ENCODE data around the gene DGCR6L. TPM values are rescaled to one million over a fixed set of nuclear protein-coding genes. Genes with fewer than 3 reads are reported as not detected.
"Not testable (repeated sequence)": the region's sequence is repeated elsewhere in the genome, so short reads cannot be mapped to it uniquely, and the experiment has no call there.

The DGCR6L gene
- total and polyA plus RNA-seq, 2 of the 4 experiments (the other 2 are of a cell fraction) = 65.4 to 80.4 TPM

GRCh38 chr22:20357967-20358366 is 38.1 kb upstream of the DGCR6L start:
- H3K4me1 ChIP-seq (ENCODE audit: control insufficient read depth, insufficient read depth, low read length); H3K36me3 ChIP-seq (ENCODE audit: control insufficient read depth, insufficient read depth, low read length); H2BK5ac ChIP-seq (ENCODE audit: low read depth, low read length, poor library complexity, severe bottlenecking); H4K20me1 ChIP-seq (ENCODE audit: insufficient read depth, low read length); BruUV-seq (replicated peaks); ATAC-seq (ENCODE audit: low read depth); H3K23ac ChIP-seq (ENCODE audit: low read depth, low read length); H3K79me1 ChIP-seq (ENCODE audit: low read depth in 1 of 2, low read length in 2 of 2); H4K8ac ChIP-seq (ENCODE audit: low read depth in 2 of 2, low read length in 2 of 2); H4K91ac ChIP-seq (ENCODE audit: insufficient read depth, low read depth, low read length); POLR2A ChIA-PET (ENCODE audit: unreplicated experiment); DNase-seq; H3K27me3 ChIP-seq (ENCODE audit: control insufficient read depth, insufficient read depth, low read length); H2BK15ac ChIP-seq (ENCODE audit: low read depth, low read length); H3K9ac ChIP-seq (ENCODE audit: low read depth, low read length); H2AFZ ChIP-seq (replicated peaks; ENCODE audit: low read length, poor library complexity); H3K14ac ChIP-seq (replicated peaks; ENCODE audit: low read depth, low read length); H3K18ac ChIP-seq (ENCODE audit: low read depth, low read length); in situ Hi-C loops (cut with MboI; ENCODE audit: low sequenced_read_pairs); dilution Hi-C loops (cut with HindIII; ENCODE audit: low sequenced_read_pairs, unreplicated experiment); H3K9me1 ChIP-seq (ENCODE audit: insufficient read depth, low read length); CTCF ChIA-PET; H3K4me3 ChIP-seq (ENCODE audit: insufficient read depth, low read depth, low read length); H2BK20ac ChIP-seq (ENCODE audit: low read depth, low read length); H4K5ac ChIP-seq (ENCODE audit: low read depth, low read length); H3K4me2 ChIP-seq (ENCODE audit: low read depth, low read length); intact Hi-C loops (cut with micrococcal nuclease); H3K56ac ChIP-seq (ENCODE audit: extremely low read depth, insufficient read depth, low read length); H2AK5ac ChIP-seq (ENCODE audit: low read depth, low read length); H3K27ac ChIP-seq (ENCODE audit: insufficient read depth, low read length); H2AK9ac ChIP-seq (replicated peaks; ENCODE audit: low read depth, low read length, poor library complexity); H3K9me3 ChIP-seq (ENCODE audit: control insufficient read depth, insufficient read depth, low read length); H2BK120ac ChIP-seq (ENCODE audit: low read depth, low read length); H3K4ac ChIP-seq (ENCODE audit: low read depth, low read length): not testable (repeated sequence)
- 81% methylated on average over 12 of the region's 70 CpGs; no CpG with 5 or more reads in 1 of the 2 experiments for WGBS, 2 experiments (ENCODE audit: extremely low coverage in 2 of 2, insufficient read length in 1 of 2)

GRCh38 chr22:20356906-20357305 is 37.0 kb upstream of the DGCR6L start:
- H2BK20ac ChIP-seq (ENCODE audit: low read depth, low read length); in situ Hi-C loops (cut with MboI; ENCODE audit: low sequenced_read_pairs); H4K8ac ChIP-seq (ENCODE audit: low read depth in 2 of 2, low read length in 2 of 2); H3K14ac ChIP-seq (replicated peaks; ENCODE audit: low read depth, low read length); H4K5ac ChIP-seq (ENCODE audit: low read depth, low read length); H2BK5ac ChIP-seq (ENCODE audit: low read depth, low read length, poor library complexity, severe bottlenecking); H2AFZ ChIP-seq (replicated peaks; ENCODE audit: low read length, poor library complexity); H3K36me3 ChIP-seq (ENCODE audit: control insufficient read depth, insufficient read depth, low read length); BruUV-seq (replicated peaks); H2BK15ac ChIP-seq (ENCODE audit: low read depth, low read length); H3K9me3 ChIP-seq (ENCODE audit: control insufficient read depth, insufficient read depth, low read length); H3K18ac ChIP-seq (ENCODE audit: low read depth, low read length); ATAC-seq (ENCODE audit: low read depth); H4K91ac ChIP-seq (ENCODE audit: insufficient read depth, low read depth, low read length); H3K56ac ChIP-seq (ENCODE audit: extremely low read depth, insufficient read depth, low read length); H3K4me1 ChIP-seq (ENCODE audit: control insufficient read depth, insufficient read depth, low read length); H3K79me1 ChIP-seq (ENCODE audit: low read depth in 1 of 2, low read length in 2 of 2); H3K27ac ChIP-seq (ENCODE audit: insufficient read depth, low read length); H2AK9ac ChIP-seq (replicated peaks; ENCODE audit: low read depth, low read length, poor library complexity); H2AK5ac ChIP-seq (ENCODE audit: low read depth, low read length); H3K4me2 ChIP-seq (ENCODE audit: low read depth, low read length); H2BK120ac ChIP-seq (ENCODE audit: low read depth, low read length); CTCF ChIA-PET; POLR2A ChIA-PET (ENCODE audit: unreplicated experiment); DNase-seq; intact Hi-C loops (cut with micrococcal nuclease); H3K23ac ChIP-seq (ENCODE audit: low read depth, low read length); H3K9ac ChIP-seq (ENCODE audit: low read depth, low read length); H3K27me3 ChIP-seq (ENCODE audit: control insufficient read depth, insufficient read depth, low read length); H4K20me1 ChIP-seq (ENCODE audit: insufficient read depth, low read length); dilution Hi-C loops (cut with HindIII; ENCODE audit: low sequenced_read_pairs, unreplicated experiment); H3K4ac ChIP-seq (ENCODE audit: low read depth, low read length); H3K9me1 ChIP-seq (ENCODE audit: insufficient read depth, low read length); H3K4me3 ChIP-seq (ENCODE audit: insufficient read depth, low read depth, low read length): not testable (repeated sequence)
- WGBS, 2 experiments (ENCODE audit: extremely low coverage in 2 of 2, insufficient read length in 1 of 2) = no CpG with 5 or more reads among the region's 66 CpGs
